CD4-positive, alpha-beta T cell (primary cell): ENCODE data around the gene C7orf25. TPM values are rescaled to one million over a fixed set of nuclear protein-coding genes. Genes with fewer than 3 reads are reported as not detected.
A peak's percentile ranks its signal among the peaks of the same experiment; 100 is the strongest.

Experiments used
- ATAC-seq: fragments of 200-7000 bp; cut with Tn5 transposase; one replicate; pipeline ENCODE4 v1.10.0; 2022; ENCODE audit warnings: mild to moderate bottlenecking; ENCODE audit not compliant: poor library complexity
- CTCF ChIA-PET: fragments of 350-600 bp; sonication (Branson Sonifier 250); formaldehyde crosslinking; loops from one replicate; lab custom pipeline; 2021; ENCODE audit warnings: antibody characterized with exemption, inconsistent platforms; lab: Charles Lee
- POLR2A ChIA-PET: fragments of 350-600 bp; sonication (Branson Sonifier 250); formaldehyde crosslinking; loops from one replicate; lab custom pipeline; 2021; ENCODE audit warnings: antibody characterized with exemption, inconsistent platforms; lab: Charles Lee
- DNase-seq, 14 experiments: peaks; one replicate each; pipeline ENCODE4 v3.0.0-alpha.2; 2013 to 2020; ENCODE audit warnings: mixed read lengths in 2 of 14
- H3K27ac ChIP-seq, 2 donors: one replicate each; pipeline versions ENCODE4 v1.5.1 to v1.7.0; 2013; ENCODE audit warnings: low read length in 2 of 2, low read depth in 1 of 2, mild to moderate bottlenecking in 1 of 2
- H3K27me3 ChIP-seq, 2 experiments: 1 replicate in 1 of 2; 2 replicates in 1 of 2; pipeline versions ENCODE4 v1.6.1 to v1.7.0; 2013; ENCODE audit warnings: low read length in 2 of 2, control low read depth in 1 of 2, mild to moderate bottlenecking in 1 of 2, moderate library complexity in 1 of 2; ENCODE audit not compliant: insufficient read depth in 2 of 2, control insufficient read depth in 1 of 2
- H3K36me3 ChIP-seq: one replicate; pipeline ENCODE4 v1.6.1; 2013; ENCODE audit warnings: low read length, control low read depth; ENCODE audit not compliant: insufficient read depth
- H3K4me1 ChIP-seq: one replicate; pipeline ENCODE4 v1.6.1; 2013; ENCODE audit warnings: low read length, control low read depth; ENCODE audit not compliant: insufficient read depth
- H3K4me3 ChIP-seq: one replicate; pipeline ENCODE4 v1.5.1; 2013; ENCODE audit warnings: mild to moderate bottlenecking, low read length, moderate library complexity
- H3K9me3 ChIP-seq, 2 experiments: 1 replicate in 1 of 2; 2 replicates in 1 of 2; pipeline versions ENCODE4 v1.6.1 to v1.7.0; 2013; ENCODE audit warnings: low read length in 2 of 2, mild to moderate bottlenecking in 2 of 2, control low read depth in 1 of 2, moderate library complexity in 1 of 2; ENCODE audit not compliant: control insufficient read depth in 1 of 2, insufficient read depth in 1 of 2
- H3K27ac Mint-ChIP-seq: one replicate; pipeline ENCODE4 v1.8.0; 2020; ENCODE audit warnings: mixed read lengths
- H3K27me3 Mint-ChIP-seq: one replicate; pipeline ENCODE4 v1.8.0; 2021; ENCODE audit warnings: mixed read lengths
- H3K36me3 Mint-ChIP-seq: one replicate; pipeline ENCODE4 v1.8.0; 2021; ENCODE audit warnings: low read depth, mixed read lengths
- H3K4me1 Mint-ChIP-seq: one replicate; pipeline ENCODE4 v1.8.0; 2021; ENCODE audit warnings: low read depth, mixed read lengths
- H3K4me3 Mint-ChIP-seq: one replicate; pipeline ENCODE4 v1.8.0; 2020; ENCODE audit warnings: mild to moderate bottlenecking, mixed read lengths
- H3K9me3 Mint-ChIP-seq: one replicate; pipeline ENCODE4 v1.8.0; 2020; ENCODE audit warnings: mixed read lengths
- intact Hi-C, 2 experiments: fragments of 100-400 bp; cut with DNase I in 1 of 2; cut with micrococcal nuclease in 1 of 2; formaldehyde crosslinking; loops; one replicate each; pipeline versions ENCODE4 v1.15.1 to v1.9.0; 2023 to 2025; cut with DNase I, micrococcal nuclease
- total RNA-seq, 174 experiments: library from RNA in 2 of 174; stranded (reverse) in 2 of 174; gene quantifications; one replicate each; pipeline ENCODE4 v1.2.3 and lab custom pipeline; 2021 to 2026
- TF ChIP-seq, protein P1 (sequence below): fragments of 200-600 bp; IDR thresholded peaks from one replicate; pipeline ENCODE4 v1.8.0; 2022; ENCODE audit warnings: antibody characterized with exemption, mild to moderate bottlenecking

Gene C7orf25
- total RNA-seq, 2 experiments from 2014 or later: 2.1 to 3.7 TPM

DNA sequence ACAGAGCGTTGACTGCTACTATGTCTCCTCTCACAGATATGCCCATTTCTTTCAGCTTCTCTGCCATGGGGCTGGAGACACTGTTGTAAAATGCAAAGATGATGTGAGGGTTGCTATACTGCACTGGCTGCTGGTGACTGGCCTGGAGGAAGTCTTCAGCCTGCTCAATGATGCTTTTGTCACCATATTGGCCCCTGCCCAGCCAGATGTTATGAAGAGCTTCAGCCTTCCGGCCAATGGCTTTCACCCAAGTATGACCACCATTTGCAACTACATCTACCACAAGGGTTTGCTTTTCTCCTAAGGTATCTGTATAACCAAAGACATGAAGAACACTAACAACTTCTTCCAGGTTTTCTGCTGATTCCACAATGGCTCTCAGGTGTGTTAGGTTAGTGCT, 1.6 kb downstream of the C7orf25 start:
- peak overlapping the region; percentile 93 for H3K4me3 Mint-ChIP-seq
- POLR2A ChIA-PET: interaction anchor here (1.1 to 9.4 kb wide), 3 partner anchors 22 to 740 kb away, joined by 3 to 79 read pairs (median 5); partner anchors contain the start of genes MRPL32 and PSMA2
- H3K27me3 ChIP-seq: no peaks in the 10 kb centered on the region
- CTCF ChIA-PET: interaction anchor here (0.9 kb wide), 1 partner anchor 672 kb away, joined by 3 read pairs; the partner anchor contains the start of gene STK17A
- H3K27ac Mint-ChIP-seq: peak overlapping the region; percentile 86
- TF ChIP-seq, protein P1, sequence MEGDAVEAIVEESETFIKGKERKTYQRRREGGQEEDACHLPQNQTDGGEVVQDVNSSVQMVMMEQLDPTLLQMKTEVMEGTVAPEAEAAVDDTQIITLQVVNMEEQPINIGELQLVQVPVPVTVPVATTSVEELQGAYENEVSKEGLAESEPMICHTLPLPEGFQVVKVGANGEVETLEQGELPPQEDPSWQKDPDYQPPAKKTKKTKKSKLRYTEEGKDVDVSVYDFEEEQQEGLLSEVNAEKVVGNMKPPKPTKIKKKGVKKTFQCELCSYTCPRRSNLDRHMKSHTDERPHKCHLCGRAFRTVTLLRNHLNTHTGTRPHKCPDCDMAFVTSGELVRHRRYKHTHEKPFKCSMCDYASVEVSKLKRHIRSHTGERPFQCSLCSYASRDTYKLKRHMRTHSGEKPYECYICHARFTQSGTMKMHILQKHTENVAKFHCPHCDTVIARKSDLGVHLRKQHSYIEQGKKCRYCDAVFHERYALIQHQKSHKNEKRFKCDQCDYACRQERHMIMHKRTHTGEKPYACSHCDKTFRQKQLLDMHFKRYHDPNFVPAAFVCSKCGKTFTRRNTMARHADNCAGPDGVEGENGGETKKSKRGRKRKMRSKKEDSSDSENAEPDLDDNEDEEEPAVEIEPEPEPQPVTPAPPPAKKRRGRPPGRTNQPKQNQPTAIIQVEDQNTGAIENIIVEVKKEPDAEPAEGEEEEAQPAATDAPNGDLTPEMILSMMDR: no peak
- ATAC-seq (no peak), DNase-seq (no peak)
- no peak overlapping the region for H3K4me3 ChIP-seq
- H3K27me3 Mint-ChIP-seq: no peaks in the 10 kb centered on the region
- H3K9me3 ChIP-seq: no peaks in the 10 kb centered on the region
- peaks cover 47% of the 10 kb centered on the region for H3K4me1 Mint-ChIP-seq
- H3K9me3 Mint-ChIP-seq: no peaks in the 10 kb centered on the region
- intact Hi-C loops: loop anchor here (2.0 to 5.0 kb wide), 4 partner anchors 20 to 1582 kb away; partner anchors contain the start of genes NUDCD3 (in 1 of the 2) and UBE2D4 (in 1 of the 2)
- peaks cover 21% of the 10 kb centered on the region for H3K4me1 ChIP-seq
- no peak overlapping the region for H3K27ac ChIP-seq
- peaks cover 34% of the 10 kb centered on the region for H3K36me3 Mint-ChIP-seq
- H3K36me3 ChIP-seq: no peaks in the 10 kb centered on the region

DNA sequence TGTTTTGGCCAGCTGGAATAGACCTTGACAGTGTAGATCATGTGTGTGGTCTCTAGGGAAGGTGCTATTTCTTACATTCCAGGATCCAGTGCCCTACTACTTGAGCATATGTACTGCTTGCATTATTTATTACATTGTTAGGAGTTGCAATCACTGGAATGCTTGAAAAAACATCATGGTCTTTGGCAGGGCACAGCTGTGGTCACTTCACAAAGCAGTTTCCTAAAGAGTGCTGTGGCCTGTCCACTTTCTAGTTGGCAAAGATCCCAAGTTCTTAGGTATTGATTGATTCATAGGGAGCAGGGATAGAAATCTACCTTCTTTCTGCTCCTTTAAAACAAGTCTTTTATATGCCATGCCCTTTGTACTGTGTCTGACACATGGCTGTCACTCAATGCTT, 4.6 kb downstream of the C7orf25 start:
- no peak for DNase-seq
- no peak overlapping the region for H3K4me3 Mint-ChIP-seq
- TF ChIP-seq, protein P1: no peak
- H3K36me3 Mint-ChIP-seq: peaks cover 17% of the 10 kb centered on the region
- no peak overlapping the region for H3K27ac ChIP-seq
- ATAC-seq: no peak
- no peak overlapping the region for H3K27ac Mint-ChIP-seq
- H3K27me3 ChIP-seq: no peaks in the 10 kb centered on the region
- no peaks in the 10 kb centered on the region for H3K36me3 ChIP-seq
- peaks cover 13% of the 10 kb centered on the region for H3K4me1 ChIP-seq
- H3K9me3 ChIP-seq: no peaks in the 10 kb centered on the region
- H3K4me1 Mint-ChIP-seq: peaks cover 29% of the 10 kb centered on the region
- CTCF ChIA-PET: interaction anchor here (0.7 kb wide), 1 partner anchor 10 kb away, joined by 3 read pairs; no protein-coding TSS in a partner anchor
- intact Hi-C loops: no loop called here
- no peak overlapping the region for H3K4me3 ChIP-seq
- POLR2A ChIA-PET: interaction anchor here (1.0 kb wide), 1 partner anchor 25 kb away, joined by 3 read pairs; the partner anchor contains the start of genes MRPL32 and PSMA2
- no peaks in the 10 kb centered on the region for H3K27me3 Mint-ChIP-seq
- no peaks in the 10 kb centered on the region for H3K9me3 Mint-ChIP-seq

DNA sequence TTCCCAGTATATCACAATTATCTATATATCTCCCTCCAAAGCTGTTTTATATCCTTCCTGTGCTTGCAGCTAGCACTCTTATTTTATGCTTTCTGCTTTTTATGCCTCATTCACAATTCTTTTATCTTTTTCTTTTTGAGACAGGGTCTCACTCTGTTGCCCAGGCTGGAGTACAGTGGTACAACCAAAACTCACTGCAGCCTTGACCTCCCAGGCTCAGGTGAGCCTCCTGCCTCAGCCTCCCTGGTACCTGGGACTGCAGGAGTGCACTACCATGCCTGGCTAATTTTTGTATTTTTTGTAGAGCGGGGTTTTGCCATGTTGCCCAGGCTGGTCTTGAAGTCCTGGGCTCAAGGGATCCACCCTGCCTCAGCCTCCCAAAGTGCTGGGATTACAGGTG, 5.7 kb downstream of the C7orf25 start:
- no peak overlapping the region for H3K4me3 ChIP-seq
- H3K36me3 ChIP-seq: no peaks in the 10 kb centered on the region
- Mint-ChIP-seq H3K27ac (no peak overlapping the region), H3K27me3 (no peaks in the 10 kb centered on the region), H3K4me1 (peaks cover 20% of the 10 kb centered on the region), H3K4me3 (no peak overlapping the region), H3K36me3 (peaks cover 10% of the 10 kb centered on the region), H3K9me3 (no peaks in the 10 kb centered on the region)
- DNase-seq (no peak), ATAC-seq (no peak)
- H3K9me3 ChIP-seq: no peaks in the 10 kb centered on the region
- intact Hi-C loops: no loop called here
- no peaks in the 10 kb centered on the region for H3K27me3 ChIP-seq
- CTCF ChIA-PET: no interaction called here
- H3K4me1 ChIP-seq: peaks cover 7% of the 10 kb centered on the region
- POLR2A ChIA-PET: no interaction called here
- TF ChIP-seq, protein P1: no peak
- no peak overlapping the region for H3K27ac ChIP-seq
